Effector memory CD4-positive, alpha-beta T cell (primary cell): ENCODE results near the gene DGKQ.

Source experiments
- DNase-seq, 3 donors: peaks; one replicate each; pipeline ENCODE4 v3.0.0-alpha.2; 2020
- H3K27ac ChIP-seq: 2 replicates; pipeline ENCODE4 v1.7.0; 2013; ENCODE audit warnings: mild to moderate bottlenecking, low read length, moderate library complexity; ENCODE audit not compliant: insufficient read depth, poor library complexity, severe bottlenecking
- H3K27me3 ChIP-seq: replicated peaks from 2 replicates; pipeline ENCODE4 v1.7.0; 2013; ENCODE audit warnings: mild to moderate bottlenecking, low read length; ENCODE audit not compliant: insufficient read depth, control insufficient read depth, poor library complexity, severe bottlenecking
- H3K36me3 ChIP-seq: 2 replicates; pipeline ENCODE4 v1.7.0; 2013; ENCODE audit warnings: mild to moderate bottlenecking, low read length, moderate library complexity; ENCODE audit not compliant: control insufficient read depth, insufficient read depth
- H3K4me1 ChIP-seq: 2 replicates; pipeline ENCODE4 v1.7.0; 2013; ENCODE audit warnings: low read length, mild to moderate bottlenecking; ENCODE audit not compliant: control insufficient read depth, insufficient read depth, poor library complexity, severe bottlenecking
- H3K4me3 ChIP-seq: 2 replicates; pipeline ENCODE4 v1.7.0; 2013; ENCODE audit warnings: low read length, low read depth, mild to moderate bottlenecking; ENCODE audit not compliant: insufficient read depth, poor library complexity, severe bottlenecking
- H3K9me3 ChIP-seq: 2 replicates; pipeline ENCODE4 v1.7.0; 2013; ENCODE audit warnings: mild to moderate bottlenecking, low read length, moderate library complexity; ENCODE audit not compliant: control insufficient read depth

The DGKQ gene

GRCh38 chr4:965766-966134, 7.6 kb downstream of the DGKQ start:
- no peak overlapping the region for H3K27ac ChIP-seq
- H3K4me3 ChIP-seq = no peak overlapping the region
- no peaks in the 10 kb centered on the region for H3K9me3 ChIP-seq
- no peak for DNase-seq
- H3K4me1 ChIP-seq = peaks cover 4% of the 10 kb centered on the region
- H3K27me3 ChIP-seq = no peaks in the 10 kb centered on the region
- peaks cover 7% of the 10 kb centered on the region for H3K36me3 ChIP-seq

- Histone ChIP-seq H3K9me3 (no peaks in the 10 kb centered on the region), H3K27ac (no peak overlapping the region), H3K4me3 (no peak overlapping the region), H3K36me3 (peaks cover 7% of the 10 kb centered on the region), H3K4me1 (peaks cover 4% of the 10 kb centered on the region), H3K27me3 (no peaks in the 10 kb centered on the region)
- DNase-seq = no peak
Measured at GRCh38 chr4:965048-965765, 8.2 kb downstream of the DGKQ start.

GRCh38 chr4:964346-965025, 8.9 kb downstream of the DGKQ start:
- H3K4me1 ChIP-seq = peaks cover 4% of the 10 kb centered on the region
- no peak for DNase-seq
- H3K9me3 ChIP-seq = no peaks in the 10 kb centered on the region
- peaks cover 7% of the 10 kb centered on the region for H3K36me3 ChIP-seq
- no peaks in the 10 kb centered on the region for H3K27me3 ChIP-seq
- no peak overlapping the region for H3K4me3 ChIP-seq
- H3K27ac ChIP-seq = no peak overlapping the region

GRCh38 chr4:963276-964225, 9.8 kb downstream of the DGKQ start:
- no peak for DNase-seq
- Histone ChIP-seq H3K4me1 (peaks cover 4% of the 10 kb centered on the region), H3K27ac (no peak overlapping the region), H3K4me3 (no peak overlapping the region), H3K27me3 (no peaks in the 10 kb centered on the region), H3K9me3 (no peaks in the 10 kb centered on the region), H3K36me3 (peaks cover 7% of the 10 kb centered on the region)

GRCh38 chr4:962231-963208, 10.8 kb downstream of the DGKQ start:
- H3K9me3 ChIP-seq = no peaks in the 10 kb centered on the region
- no peak overlapping the region for H3K27ac ChIP-seq
- peaks cover 7% of the 10 kb centered on the region for H3K36me3 ChIP-seq
- no peaks in the 10 kb centered on the region for H3K27me3 ChIP-seq
- no peak overlapping the region for H3K4me3 ChIP-seq
- no peaks in the 10 kb centered on the region for H3K4me1 ChIP-seq
- DNase-seq = no peak

- Histone ChIP-seq H3K27me3 (no peaks in the 10 kb centered on the region), H3K36me3 (peaks cover 7% of the 10 kb centered on the region), H3K9me3 (no peaks in the 10 kb centered on the region), H3K27ac (no peak overlapping the region), H3K4me3 (no peak overlapping the region), H3K4me1 (no peaks in the 10 kb centered on the region)
- no peak for DNase-seq
Measured at GRCh38 chr4:961351-962230, 11.8 kb downstream of the DGKQ start.

GRCh38 chr4:960636-961350, 12.6 kb downstream of the DGKQ start:
- no peaks in the 10 kb centered on the region for H3K4me1 ChIP-seq
- no peak for DNase-seq
- no peak overlapping the region for H3K4me3 ChIP-seq
- H3K36me3 ChIP-seq = peaks cover 3% of the 10 kb centered on the region
- H3K27me3 ChIP-seq = no peaks in the 10 kb centered on the region
- no peaks in the 10 kb centered on the region for H3K9me3 ChIP-seq
- H3K27ac ChIP-seq = no peak overlapping the region

GRCh38 chr4:960140-960635, 13.2 kb downstream of the DGKQ start:
- Histone ChIP-seq H3K36me3 (no peaks in the 10 kb centered on the region), H3K4me3 (no peak overlapping the region), H3K27ac (no peak overlapping the region), H3K4me1 (no peaks in the 10 kb centered on the region), H3K9me3 (no peaks in the 10 kb centered on the region), H3K27me3 (no peaks in the 10 kb centered on the region)
- DNase-seq = no peak
